Kidney glomerular epithelial cell (primary cell): ENCODE data around the gene SFN.
"Not testable (repeated sequence)": the region's sequence is repeated elsewhere in the genome, so short reads cannot be mapped to it uniquely, and the experiment has no call there.

ENCODE experiments used
- DNase-seq: peaks from one replicate; lab custom pipeline; 2025; lab: John Stamatoyannopoulos, UW

The SFN gene

GRCh38 chr1:26862781-26863684, at the start of gene SFN:
TSS of gene SFN (plus strand) at chr1:26863149. CDS start at chr1:26863213, 64 bp downstream.
- DNase-seq, result peak; percentile 8

- DNase-seq, result no peak
Observed at GRCh38 chr1:26814377-26814776, 48.6 kb upstream of the SFN start.

DNA sequence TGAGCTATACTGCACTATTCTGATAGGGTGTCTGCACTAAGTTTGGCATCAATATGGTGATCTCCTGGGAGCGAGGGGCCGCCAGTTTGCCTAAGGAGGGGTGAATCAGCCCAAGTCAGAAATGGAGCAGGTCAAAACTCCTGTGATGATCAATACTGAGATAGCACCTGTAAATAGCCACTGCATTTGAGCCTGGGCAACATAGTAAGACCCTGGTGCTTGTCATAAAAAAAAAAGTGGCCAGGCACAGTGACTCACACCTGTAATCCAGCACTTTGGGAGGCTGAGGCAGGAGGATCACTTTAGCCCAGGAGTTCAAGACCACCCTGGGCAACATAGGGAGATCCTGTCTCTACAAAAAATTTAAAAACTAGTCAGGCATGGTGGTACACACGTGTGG, 48.1 kb upstream of the SFN start:
- no peak for DNase-seq

- DNase-seq, result no peak
Observed at GRCh38 chr1:26820784-26821269, 42.1 kb upstream of the SFN start.

DNA sequence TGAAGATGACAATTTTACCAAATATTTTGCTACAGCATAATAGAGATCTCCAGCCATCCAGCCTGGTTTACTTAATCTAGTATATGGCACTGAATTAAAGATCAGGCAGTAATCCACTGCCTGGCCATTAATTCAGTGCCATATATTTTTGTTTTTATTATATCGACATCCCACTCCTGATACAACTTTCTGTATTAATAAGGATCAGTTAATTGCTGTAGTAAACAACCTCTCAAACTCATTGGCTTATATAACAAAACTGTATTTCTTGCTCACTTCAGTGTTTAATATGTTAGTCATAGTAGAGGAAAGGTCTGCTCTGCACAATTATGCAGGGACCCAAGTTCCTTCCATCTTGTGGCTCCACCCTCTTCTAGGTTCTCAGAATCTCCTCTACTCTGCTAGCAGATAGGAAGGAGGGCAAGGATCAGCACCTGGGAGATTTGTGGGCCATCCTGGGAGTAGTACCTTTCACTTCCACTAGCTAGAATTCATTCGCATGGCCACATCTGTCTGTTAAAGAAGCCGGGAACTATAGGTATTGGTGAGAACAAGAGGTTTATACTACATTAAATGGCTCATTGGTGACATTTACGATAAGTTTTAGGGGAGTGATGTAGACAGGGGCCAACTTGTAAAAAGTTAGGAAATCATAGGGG, 40.1 kb upstream of the SFN start:
- DNase-seq, result no peak

- no peak for DNase-seq
Observed at GRCh38 chr1:26824731-26825130, 38.2 kb upstream of the SFN start.

DNA sequence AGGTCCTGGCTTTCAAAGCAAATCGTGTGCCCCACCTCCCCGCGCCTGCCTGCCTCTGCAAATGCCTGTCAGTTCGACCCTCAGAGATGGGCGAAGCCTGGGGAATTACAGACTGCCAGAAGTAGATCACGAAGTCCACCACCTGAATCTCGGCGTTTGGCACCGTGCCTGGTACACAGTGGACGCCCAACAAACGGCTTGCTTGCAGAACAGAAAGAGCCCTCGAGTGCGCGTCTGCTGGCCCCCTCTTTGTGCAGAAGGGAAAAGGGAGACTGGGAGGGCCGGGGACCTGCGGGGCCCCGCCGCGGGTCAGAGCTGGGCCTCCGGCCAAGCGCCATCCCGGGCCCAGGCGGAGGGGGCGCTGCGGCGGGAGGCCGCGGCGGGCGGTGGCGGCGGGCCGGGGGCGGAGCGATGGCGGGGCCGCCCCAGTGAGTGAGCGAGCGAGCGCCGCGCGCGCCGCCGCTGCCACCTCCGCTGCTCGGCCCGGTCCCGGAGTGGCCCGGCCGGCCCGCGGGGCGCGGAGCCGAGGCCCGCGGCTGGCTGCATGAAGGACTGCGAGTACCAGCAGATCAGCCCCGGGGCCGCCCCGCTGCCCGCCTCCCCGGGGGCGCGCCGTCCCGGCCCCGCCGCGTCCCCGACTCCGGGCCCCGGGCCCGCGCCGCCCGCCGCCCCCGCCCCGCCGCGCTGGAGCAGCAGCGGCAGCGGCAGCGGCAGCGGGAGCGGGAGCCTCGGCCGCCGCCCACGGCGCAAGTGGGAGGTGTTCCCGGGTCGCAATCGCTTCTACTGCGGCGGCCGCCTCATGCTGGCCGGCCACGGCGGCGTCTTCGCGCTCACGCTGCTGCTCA, 36.5 kb upstream of the SFN start, which contains the start of gene ZDHHC18:
Gene ZDHHC18 (plus strand): TSS at position 428 of the 845 bp plus-strand sequence. CDS start 117 bp downstream, at position 545.
- peak; percentile 34 for DNase-seq

DNA sequence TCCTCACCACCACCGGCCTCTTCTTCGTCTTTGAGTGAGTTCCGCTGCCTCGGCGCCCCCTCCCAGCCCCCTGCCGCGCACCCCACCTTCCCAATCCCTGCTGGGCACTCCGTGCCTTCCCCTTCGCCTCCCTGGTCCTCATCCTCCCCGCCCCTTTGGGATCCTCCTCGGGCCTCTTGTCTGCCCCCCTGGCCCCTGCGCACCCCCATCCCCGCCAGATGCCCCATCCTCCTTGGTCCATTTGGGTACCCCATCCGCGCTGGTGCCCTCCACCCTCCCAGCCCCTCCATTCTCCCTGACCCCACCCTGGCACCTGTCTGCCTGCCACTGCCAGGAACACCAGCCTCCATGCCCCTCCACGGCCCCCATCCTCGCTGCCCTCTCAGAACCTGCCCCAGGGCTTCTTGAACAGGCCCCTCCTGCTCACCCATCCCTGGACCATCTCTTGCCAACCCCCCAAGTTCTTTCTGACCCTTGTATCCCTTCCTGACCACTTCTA, 35.8 kb upstream of the SFN start:
- no peak for DNase-seq

- no peak for DNase-seq
Observed at GRCh38 chr1:26827663-26828062, 35.3 kb upstream of the SFN start.

GRCh38 chr1:26828411-26828991, 34.4 kb upstream of the SFN start:
- DNase-seq, result no peak

- DNase-seq, result no peak
Observed at GRCh38 chr1:26829184-26829911, 33.6 kb upstream of the SFN start.

DNA sequence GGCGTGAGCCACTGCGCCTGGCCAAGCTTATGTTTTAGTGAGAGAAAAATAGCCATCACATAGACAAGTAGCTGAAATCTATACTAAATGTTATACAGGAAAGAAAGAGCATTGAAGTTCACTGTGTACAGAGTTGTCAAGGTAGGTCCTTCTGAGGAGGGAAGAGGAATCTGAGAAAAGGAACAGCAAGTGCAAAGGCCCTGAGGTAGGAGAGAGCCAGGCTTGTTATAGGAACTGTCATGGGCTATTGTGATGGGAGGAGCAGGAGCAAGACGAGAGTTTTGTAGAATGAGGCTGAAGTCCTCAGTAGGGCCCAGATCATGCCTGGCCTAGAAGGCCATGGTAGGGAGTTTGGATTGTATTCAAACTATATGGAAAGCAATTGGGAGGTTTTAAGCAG, 31.9 kb upstream of the SFN start:
- DNase-seq, result no peak

DNA sequence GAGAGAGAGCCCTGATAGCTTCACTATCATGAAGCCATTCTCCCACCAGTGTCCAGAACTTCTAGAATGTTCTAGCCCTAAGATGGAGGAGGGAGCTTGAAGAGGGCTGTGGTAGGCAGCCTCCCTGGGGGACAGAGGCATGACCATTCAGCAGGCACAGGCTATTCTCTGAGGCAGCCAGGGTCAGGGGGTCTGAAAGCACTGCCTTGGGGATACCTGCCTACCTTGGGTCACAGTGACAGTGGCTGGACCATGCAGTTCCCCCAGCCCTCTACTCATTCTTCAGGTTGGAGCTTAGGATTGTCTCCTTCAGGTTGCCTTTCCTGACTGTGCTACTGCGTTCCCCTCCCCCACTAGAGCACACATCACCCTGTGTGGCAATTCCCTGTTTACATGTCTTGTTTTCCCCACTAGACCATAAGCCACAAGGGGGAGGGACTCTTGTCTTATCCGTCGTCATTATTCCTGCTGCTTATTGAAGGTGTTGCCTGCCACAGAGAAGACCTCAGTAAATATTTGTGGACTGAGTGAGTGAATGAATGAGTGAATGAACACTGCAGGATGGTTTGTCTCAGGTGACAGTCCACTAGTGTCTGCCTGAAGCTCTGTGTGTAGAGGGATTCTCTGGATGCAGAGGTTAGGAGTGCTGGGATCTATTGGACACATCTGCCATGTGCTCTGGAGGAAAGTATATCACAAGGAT, 31.3 kb upstream of the SFN start:
- DNase-seq, result no peak

- no peak for DNase-seq
Observed at GRCh38 chr1:26832249-26832960, 30.5 kb upstream of the SFN start.

- no peak for DNase-seq
Observed at GRCh38 chr1:26833432-26834405, 29.2 kb upstream of the SFN start.

DNA sequence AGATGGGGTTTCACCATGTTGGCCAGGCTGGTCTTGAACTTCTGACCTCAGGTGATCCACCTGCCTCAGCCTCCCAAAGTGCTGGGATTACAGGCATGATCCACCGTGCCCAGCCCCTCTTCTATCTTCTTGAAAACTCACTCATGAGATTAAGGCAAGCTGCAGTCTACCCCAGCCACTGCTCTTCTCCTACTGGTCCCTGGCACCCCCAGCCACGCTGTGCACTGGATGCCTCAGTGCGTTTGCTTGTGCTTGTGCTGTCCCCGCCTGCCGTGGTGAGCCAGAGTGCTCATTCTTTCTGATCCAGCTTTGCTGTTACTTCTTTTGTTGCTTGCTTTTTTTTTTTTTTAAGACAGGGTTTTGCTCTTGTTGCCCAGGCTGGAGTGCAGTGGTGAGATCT, 25.3 kb upstream of the SFN start:
- DNase-seq, result not testable (repeated sequence)

DNA sequence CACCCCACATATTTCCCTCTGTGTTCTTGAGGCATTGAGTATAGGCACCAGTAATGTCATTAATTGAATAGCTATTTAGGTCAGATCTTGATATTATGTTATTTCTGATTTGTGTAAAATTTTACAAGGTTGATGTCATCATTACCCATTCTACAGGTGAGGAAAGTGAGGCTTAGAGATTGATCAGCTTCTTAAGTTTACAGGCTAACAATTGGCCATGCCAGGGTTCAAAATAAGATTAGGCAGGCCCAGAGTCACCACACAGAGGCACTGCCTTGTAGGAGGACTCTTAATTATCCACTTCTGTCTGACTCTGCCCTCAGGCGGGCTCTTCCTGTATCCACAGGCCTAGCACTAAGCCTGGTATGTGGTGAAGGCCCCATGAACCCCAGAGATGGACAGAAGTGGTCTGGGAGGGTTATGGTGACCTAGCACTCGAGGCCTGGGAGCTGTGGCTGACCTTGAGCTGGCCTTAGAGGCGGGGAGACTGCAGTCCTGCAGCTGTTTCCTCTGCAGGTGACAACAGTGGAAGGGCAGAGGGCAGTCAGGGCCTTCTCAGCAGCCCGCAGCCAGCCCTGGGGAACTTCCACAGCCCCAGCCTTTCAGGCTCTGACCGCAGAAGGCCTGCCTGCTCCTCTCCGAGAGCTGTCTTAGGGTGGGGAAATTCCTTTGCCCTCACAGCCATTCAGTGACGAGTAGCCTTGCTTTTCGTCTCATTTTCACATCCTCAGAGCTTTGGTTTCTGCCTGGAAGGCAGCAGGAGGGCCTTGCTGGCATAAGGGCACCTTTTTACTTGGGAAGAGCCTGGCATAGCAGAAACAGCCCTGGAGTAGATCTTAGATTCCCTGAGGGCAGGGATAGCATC, 24.2 kb upstream of the SFN start:
- DNase-seq, result no peak
